Measurements from ENCODE around the gene CFAP46. TPM values are rescaled to one million over a fixed set of nuclear protein-coding genes. Genes with fewer than 3 reads are reported as not detected.

The CFAP46 gene
- total and polyA plus RNA-seq, 2 of the 4 experiments (the other 2 are of a cell fraction), result 1.3 to 1.8 TPM

GRCh38 chr10:132882069-132882951 lies 60.1 kb downstream of the CFAP46 start:
- no peak for DNase-seq
- Histone ChIP-seq H2BK20ac (ENCODE audit: low read depth, low read length) (no peak overlapping the region), H3K27me3 (ENCODE audit: control insufficient read depth, insufficient read depth, low read length) (peaks cover 14% of the 10 kb centered on the region), H3K9ac (ENCODE audit: low read depth, low read length) (no peak overlapping the region), H3K27ac (ENCODE audit: insufficient read depth, low read length) (no peak overlapping the region), H3K9me1 (ENCODE audit: insufficient read depth, low read length) (no peaks in the 10 kb centered on the region), H3K79me1 (ENCODE audit: low read depth in 1 of 2, low read length in 2 of 2) (no peaks in the 10 kb centered on the region), H2AK5ac (ENCODE audit: low read depth, low read length) (no peak overlapping the region), H3K4me3 (ENCODE audit: insufficient read depth, low read depth, low read length) (no peak overlapping the region), H3K4me1 (ENCODE audit: control insufficient read depth, insufficient read depth, low read length) (no peaks in the 10 kb centered on the region), H2BK5ac (ENCODE audit: low read depth, low read length, poor library complexity, severe bottlenecking) (peak overlapping the region; percentile 62), H2BK15ac (ENCODE audit: low read depth, low read length) (no peak overlapping the region), H3K4ac (ENCODE audit: low read depth, low read length) (no peak overlapping the region), H3K36me3 (ENCODE audit: control insufficient read depth, insufficient read depth, low read length) (no peaks in the 10 kb centered on the region), H4K5ac (ENCODE audit: low read depth, low read length) (no peak overlapping the region), H3K14ac (replicated peaks; ENCODE audit: low read depth, low read length) (no peak overlapping the region), H3K23ac (ENCODE audit: low read depth, low read length) (no peak overlapping the region), H2AFZ (replicated peaks; ENCODE audit: low read length, poor library complexity) (peak overlapping the region; percentile 21), H3K4me2 (ENCODE audit: low read depth, low read length) (no peak overlapping the region), H2BK120ac (ENCODE audit: low read depth, low read length) (no peak overlapping the region), H3K9me3 (ENCODE audit: control insufficient read depth, insufficient read depth, low read length) (no peaks in the 10 kb centered on the region), H4K20me1 (ENCODE audit: insufficient read depth, low read length) (no peaks in the 10 kb centered on the region), H4K8ac (ENCODE audit: low read depth in 2 of 2, low read length in 2 of 2) (no peak overlapping the region), H3K18ac (ENCODE audit: low read depth, low read length) (no peak overlapping the region), H3K56ac (ENCODE audit: extremely low read depth, insufficient read depth, low read length) (no peak overlapping the region), H2AK9ac (replicated peaks; ENCODE audit: low read depth, low read length, poor library complexity) (no peak overlapping the region), H4K91ac (ENCODE audit: insufficient read depth, low read depth, low read length) (no peak overlapping the region)
- ATAC-seq (ENCODE audit: low read depth), result no peak
- no peak for TF ChIP-seq BHLHE40 (IDR thresholded peaks at IDR 0.05; ENCODE audit: low read depth, low read length)
- TF ChIP-seq SMC3 (IDR thresholded peaks at IDR 0.05; ENCODE audit: low read depth, low read length), result no peak
- no peak for TF ChIP-seq RFX5 (IDR thresholded peaks at IDR 0.05; ENCODE audit: low read depth, low read length)
- TF ChIP-seq FOS (IDR thresholded peaks at IDR 0.05; ENCODE audit: low read depth, low read length), result no peak
- no peak for TF ChIP-seq NFE2L2 (IDR thresholded peaks at IDR 0.05; ENCODE audit: low read depth, low read length)
- TF ChIP-seq USF2 (IDR thresholded peaks at IDR 0.05; ENCODE audit: low read depth, low read length), result no peak
- TF ChIP-seq RCOR1 (IDR thresholded peaks at IDR 0.05; ENCODE audit: insufficient replicate concordance, low read length), result no peak
- no peak for TF ChIP-seq CHD1 (IDR thresholded peaks at IDR 0.05; ENCODE audit: low read depth, low read length)
- no peak for TF ChIP-seq POLR2A (IDR thresholded peaks at IDR 0.05; ENCODE audit: low read depth, low read length)
- TF ChIP-seq ELK1 (IDR thresholded peaks at IDR 0.05; ENCODE audit: borderline replicate concordance, low read depth, low read length), result no peak
- no peak for TF ChIP-seq MXI1 (IDR thresholded peaks at IDR 0.05; ENCODE audit: borderline replicate concordance, low read depth, low read length)
- no peak for TF ChIP-seq CEBPB (IDR thresholded peaks at IDR 0.05; ENCODE audit: low read depth, low read length)
- no peak for TF ChIP-seq MAZ (IDR thresholded peaks at IDR 0.05; ENCODE audit: borderline replicate concordance, low read depth, low read length)
- no peak for TF ChIP-seq RAD21 (IDR thresholded peaks at IDR 0.05; ENCODE audit: low read length)
- CTCF ChIA-PET, result no interaction called here
- WGBS, 2 experiments (ENCODE audit: extremely low coverage in 2 of 2, insufficient read length in 1 of 2), result 40% methylated on average over 7 of the region's 18 CpGs; no CpG with 5 or more reads in 1 of the 2 experiments
- in situ Hi-C loops (cut with MboI; ENCODE audit: low sequenced_read_pairs), result no loop called here
- intact Hi-C loops (cut with micrococcal nuclease), result no loop called here
- POLR2A ChIA-PET (ENCODE audit: unreplicated experiment), result no interaction called here
- BruUV-seq (replicated peaks), result no TSS peak
- dilution Hi-C loops (cut with HindIII; ENCODE audit: low sequenced_read_pairs, unreplicated experiment), result no loop called here
